ENCODE measurements around the gene DYNC1H1.
A peak's percentile ranks its signal among the peaks of the same experiment; 100 is the strongest.
"Not testable (repeated sequence)": the region's sequence is repeated elsewhere in the genome, so short reads cannot be mapped to it uniquely, and the experiment has no call there.

Gene DYNC1H1

GRCh38 chr14:101963656-101964296 is 597 bp upstream of the DYNC1H1 start:
- no peak for DNase-seq (ENCODE audit: low spot score)

DNA sequence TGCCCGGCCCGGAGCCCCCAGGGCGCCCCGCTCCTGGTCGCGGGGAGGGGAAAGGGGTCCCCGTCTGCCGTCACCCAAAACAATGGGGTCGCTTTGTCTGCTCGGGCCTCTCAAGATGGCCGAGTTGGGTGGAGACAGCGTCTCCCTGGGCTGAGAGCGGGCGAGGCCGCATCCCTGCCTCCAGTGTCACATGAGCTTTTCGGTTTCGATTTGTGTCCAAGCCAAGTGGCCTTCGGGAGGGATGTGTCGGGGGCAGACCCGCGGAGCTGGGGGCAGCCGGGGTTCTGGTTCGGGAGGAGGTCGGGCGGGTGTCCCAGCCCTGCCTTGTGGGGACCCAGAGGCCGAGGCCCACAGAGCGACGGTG is 790 bp downstream of the DYNC1H1 start:
- peak; percentile 64 for DNase-seq (ENCODE audit: low spot score)

- DNase-seq (ENCODE audit: low spot score) = no peak
Measured at GRCh38 chr14:101965770-101966722, 1.7 kb downstream of the DYNC1H1 start.

DNA sequence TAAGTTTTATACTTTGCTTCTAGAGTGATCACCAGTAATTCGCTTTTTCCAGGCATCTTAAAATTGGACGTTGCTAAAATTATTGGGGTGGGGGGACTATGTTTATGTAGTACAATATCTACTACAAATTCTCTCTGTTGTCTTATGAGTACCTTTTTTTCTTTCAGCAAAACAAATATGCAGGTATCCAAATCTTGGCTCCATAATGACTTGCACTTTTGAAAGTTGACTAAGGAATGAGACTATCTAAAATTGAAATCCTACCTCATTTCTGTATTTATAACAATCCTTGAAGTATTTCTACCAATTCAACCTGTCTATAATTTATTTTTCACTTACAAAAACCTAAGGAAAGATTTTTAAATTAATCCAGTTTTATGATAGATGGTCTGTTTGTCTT is 2.4 kb downstream of the DYNC1H1 start:
- no peak for DNase-seq (ENCODE audit: low spot score)

DNA sequence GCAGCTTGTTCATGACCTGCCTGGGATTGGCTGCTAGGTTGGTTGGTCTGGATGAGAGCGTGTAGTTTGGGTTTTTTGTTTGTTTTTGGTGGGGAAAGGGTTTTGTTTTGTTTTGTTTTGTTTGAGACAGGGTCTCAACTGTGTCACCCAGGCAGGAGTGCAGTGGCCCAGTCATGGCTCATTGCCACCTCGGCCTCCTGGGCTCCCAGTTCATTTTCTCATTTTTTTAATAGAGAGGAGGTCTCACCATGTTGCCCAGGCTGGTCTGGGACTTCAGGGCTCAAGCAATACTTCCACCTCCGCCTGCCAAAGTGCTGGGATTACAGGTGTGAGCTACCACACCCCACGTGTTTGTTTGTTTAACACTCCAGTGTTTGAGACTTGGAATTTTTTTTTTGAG is 3.8 kb downstream of the DYNC1H1 start:
- DNase-seq (ENCODE audit: low spot score) = no peak

- DNase-seq (ENCODE audit: low spot score) = no peak
Measured at GRCh38 chr14:101969481-101969880, 5.1 kb downstream of the DYNC1H1 start.

- DNase-seq (ENCODE audit: low spot score) = no peak
Measured at GRCh38 chr14:101970830-101971400, 6.5 kb downstream of the DYNC1H1 start.

- DNase-seq (ENCODE audit: low spot score) = not testable (repeated sequence)
Measured at GRCh38 chr14:101971458-101971857, 7.1 kb downstream of the DYNC1H1 start.

GRCh38 chr14:101972126-101972866 is 7.9 kb downstream of the DYNC1H1 start:
- peak; percentile 64 for DNase-seq (ENCODE audit: low spot score)

GRCh38 chr14:101973356-101973755 is 9.0 kb downstream of the DYNC1H1 start:
- no peak for DNase-seq (ENCODE audit: low spot score)

- no peak for DNase-seq (ENCODE audit: low spot score)
Measured at GRCh38 chr14:101975231-101975630, 10.9 kb downstream of the DYNC1H1 start.

DNA sequence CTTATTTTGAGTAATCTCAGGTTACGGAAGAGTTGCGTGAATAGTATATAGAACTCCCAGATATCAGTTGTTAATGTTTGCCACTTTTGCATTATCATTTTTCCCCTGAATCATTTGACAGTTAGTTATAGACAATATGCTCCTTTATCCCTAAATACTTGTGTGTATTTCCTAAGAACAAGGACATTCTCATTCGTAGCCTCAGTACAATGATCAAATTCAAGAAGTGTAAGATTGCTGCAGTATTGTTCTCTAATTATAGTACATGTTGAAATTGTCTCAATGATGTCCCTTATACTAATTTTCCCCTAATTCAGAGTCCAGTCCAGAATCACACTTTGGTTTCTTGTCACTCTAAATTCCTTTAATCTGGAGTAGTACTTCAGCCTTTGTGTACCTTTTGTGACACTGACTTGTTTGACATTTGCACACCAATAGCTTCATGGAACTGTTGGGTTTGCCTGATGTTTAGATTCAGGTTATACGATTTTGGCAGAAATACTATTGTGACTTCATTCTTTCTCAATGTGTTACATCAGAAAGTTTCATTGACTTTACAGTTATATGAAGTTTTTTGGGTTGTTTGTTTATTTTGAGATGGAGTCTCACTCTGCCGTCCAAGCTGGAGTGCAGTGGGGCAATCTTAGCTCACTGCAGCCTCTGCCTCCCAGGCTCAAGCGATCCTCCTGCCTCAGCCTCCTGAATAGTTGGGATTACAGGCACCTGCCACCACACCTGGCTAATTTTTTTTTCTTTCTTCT is 13.1 kb downstream of the DYNC1H1 start:
- no peak for DNase-seq (ENCODE audit: low spot score)

DNA sequence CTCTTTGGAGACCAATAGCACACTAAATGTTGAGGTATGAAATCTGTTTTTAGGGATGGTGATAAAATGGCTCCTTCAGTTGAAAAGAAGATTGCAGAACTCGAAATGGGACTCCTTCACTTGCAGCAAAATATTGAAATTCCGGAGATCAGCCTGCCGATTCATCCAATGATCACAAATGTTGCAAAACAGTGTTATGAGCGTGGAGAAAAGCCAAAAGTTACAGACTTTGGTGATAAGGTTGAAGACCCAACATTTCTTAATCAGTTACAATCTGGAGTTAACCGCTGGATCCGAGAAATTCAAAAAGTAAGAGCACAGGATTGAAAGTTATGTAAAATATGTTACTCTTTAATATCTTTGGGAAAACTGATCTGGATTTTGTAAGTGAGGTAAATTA is 15.3 kb downstream of the DYNC1H1 start:
- no peak for DNase-seq (ENCODE audit: low spot score)

- no peak for DNase-seq (ENCODE audit: low spot score)
Measured at GRCh38 chr14:101980251-101980650, 15.9 kb downstream of the DYNC1H1 start.

DNA sequence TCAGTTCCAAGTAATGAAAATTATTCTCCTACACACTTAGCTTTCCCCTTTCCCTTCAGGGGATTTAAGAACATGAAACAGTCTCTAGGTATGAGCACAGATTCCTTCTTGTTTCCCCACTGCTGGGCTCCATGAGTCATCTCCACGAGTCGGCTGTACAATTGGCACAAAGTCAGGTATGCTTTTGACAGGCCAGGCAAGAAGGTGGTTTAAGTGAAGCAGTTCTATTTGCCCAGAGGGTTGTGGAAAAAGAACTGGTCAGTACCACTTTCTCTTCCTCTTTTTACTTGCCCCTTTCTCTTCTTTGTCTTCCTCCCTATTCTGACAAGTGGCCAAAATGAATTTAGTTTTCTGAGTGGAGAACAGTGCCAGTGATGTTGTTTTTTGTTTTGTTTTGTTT is 16.3 kb downstream of the DYNC1H1 start:
- DNase-seq (ENCODE audit: low spot score) = no peak

DNA sequence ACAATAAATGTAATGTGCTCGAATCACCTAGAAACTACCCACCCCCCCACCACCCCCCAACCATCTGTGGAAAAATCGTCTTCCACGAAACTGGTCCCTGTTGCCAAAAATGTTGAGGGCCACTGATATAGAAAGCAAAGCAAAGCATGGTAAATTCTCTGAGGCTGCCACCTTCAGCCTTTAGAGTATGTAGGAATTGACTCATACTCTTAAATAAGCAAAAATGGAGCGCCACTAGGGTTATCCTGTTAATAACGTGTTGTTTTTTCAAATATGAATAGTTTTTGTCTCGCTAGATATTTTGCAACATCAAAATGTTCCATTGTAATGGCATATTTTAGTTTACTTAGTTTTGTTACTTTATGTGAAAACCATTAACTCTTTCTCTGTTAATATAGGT is 18.2 kb downstream of the DYNC1H1 start:
- no peak for DNase-seq (ENCODE audit: low spot score)

GRCh38 chr14:101984831-101985230 is 20.5 kb downstream of the DYNC1H1 start:
- not testable (repeated sequence) for DNase-seq (ENCODE audit: low spot score)

GRCh38 chr14:101985957-101986356 is 21.6 kb downstream of the DYNC1H1 start:
- no peak for DNase-seq (ENCODE audit: low spot score)

DNA sequence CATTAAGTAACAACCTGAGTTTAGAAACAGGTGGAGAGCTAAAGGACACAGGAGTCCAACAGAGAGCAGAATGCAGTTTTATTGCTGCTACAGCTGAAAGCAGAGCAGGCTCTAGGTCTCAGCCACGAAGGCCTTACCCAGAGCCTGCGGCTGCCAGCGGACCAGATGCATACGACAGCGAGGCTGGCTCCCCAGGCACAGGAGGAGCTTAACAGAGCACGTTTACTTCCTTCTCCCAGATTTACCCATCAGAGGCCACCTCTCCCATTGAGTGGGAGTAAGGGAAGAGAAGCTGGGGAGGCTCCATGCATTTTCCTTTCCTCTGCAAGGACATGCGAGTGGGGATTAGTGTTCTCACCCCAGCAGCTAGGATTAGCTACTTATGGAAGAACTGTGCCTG is 22.6 kb downstream of the DYNC1H1 start:
- no peak for DNase-seq (ENCODE audit: low spot score)

DNA sequence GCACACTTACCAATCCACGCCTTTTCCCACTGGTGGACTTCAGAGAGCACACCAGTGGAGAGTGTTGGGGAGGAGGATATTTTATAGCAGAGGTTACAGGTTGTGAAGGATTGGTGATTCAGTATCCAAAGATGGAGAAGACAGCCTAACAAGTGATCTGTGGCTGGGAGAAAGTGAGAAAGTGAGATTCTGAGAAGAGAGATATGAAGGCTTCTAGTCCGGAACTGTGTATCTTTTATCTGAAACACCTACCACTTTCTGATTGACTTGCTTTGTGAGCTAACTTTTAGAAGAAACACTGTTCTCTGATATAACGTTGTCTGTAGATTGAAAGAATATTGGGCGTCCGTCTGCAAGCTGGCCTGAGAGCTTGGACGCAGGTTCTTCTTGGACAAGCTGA is 24.0 kb downstream of the DYNC1H1 start:
- no peak for DNase-seq (ENCODE audit: low spot score)

DNA sequence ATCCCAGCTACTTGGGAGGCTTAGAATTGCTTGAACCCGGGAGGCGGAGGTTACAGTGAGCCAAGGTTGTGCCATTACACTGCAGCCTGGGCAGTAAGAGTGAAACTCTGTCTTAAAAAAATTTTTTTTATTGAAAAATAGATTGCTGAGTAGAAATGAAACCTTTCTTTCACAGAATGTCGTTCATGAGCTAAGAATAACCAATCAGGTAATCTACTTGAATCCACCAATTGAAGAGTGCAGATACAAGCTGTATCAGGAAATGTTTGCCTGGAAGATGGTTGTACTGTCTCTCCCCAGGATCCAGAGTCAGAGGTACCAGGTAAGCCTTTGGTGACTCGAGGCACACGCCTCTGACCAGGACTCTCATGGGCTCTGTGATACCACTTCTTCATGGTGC is 27.0 kb downstream of the DYNC1H1 start:
- DNase-seq (ENCODE audit: low spot score) = no peak

DNA sequence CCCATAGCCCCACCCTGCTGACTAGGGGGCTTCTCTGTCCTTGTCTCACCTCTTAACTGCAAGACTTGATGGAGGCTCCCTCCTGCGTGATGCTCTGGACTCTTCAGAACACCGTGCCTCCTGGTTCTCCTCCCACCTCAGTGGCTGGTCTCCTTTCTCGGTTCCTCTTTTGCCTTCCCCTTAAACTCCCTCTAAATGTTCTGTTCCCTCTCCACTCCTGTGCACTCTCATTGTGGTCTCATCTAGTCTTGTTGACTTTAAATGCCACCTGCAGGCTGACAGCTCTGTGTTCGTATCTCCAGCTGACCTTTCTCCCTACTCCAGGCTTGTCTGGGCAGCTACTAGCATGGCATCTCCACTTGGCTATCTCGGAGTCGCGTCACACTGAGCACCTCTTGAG is 28.3 kb downstream of the DYNC1H1 start:
- no peak for DNase-seq (ENCODE audit: low spot score)
